ENCODE measurements around the gene PLEKHG2.

DNA sequence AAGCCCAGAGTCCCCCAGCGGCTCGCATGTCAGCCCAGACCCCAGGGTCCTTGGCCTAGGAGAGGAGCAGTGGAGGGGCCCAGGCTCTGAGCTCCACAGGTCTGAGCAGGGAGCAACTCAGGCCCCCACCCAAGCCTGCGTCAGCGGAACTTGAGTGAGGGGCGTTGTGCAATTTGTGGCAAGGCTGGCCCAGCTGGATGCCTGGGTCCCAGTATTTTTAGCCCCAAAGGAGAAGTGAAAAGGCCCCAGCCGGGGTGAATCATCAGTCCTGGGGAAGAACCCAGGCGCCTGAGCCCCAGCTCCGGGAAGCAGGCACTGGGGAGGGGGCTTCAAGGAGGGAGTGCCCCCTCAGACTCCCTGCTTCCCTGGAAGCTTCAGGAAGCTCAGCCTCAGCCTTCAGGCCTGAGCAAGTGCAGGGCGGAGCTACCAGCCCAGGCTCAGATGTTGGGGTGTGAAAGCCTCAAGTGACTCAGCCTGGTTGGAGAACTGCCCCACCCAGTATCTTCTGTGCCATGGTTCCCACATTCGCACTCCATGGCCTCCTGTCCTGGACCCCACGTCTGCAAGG lies 14.1 kb upstream of the PLEKHG2 start:
- TF ChIP-seq, protein P1, sequence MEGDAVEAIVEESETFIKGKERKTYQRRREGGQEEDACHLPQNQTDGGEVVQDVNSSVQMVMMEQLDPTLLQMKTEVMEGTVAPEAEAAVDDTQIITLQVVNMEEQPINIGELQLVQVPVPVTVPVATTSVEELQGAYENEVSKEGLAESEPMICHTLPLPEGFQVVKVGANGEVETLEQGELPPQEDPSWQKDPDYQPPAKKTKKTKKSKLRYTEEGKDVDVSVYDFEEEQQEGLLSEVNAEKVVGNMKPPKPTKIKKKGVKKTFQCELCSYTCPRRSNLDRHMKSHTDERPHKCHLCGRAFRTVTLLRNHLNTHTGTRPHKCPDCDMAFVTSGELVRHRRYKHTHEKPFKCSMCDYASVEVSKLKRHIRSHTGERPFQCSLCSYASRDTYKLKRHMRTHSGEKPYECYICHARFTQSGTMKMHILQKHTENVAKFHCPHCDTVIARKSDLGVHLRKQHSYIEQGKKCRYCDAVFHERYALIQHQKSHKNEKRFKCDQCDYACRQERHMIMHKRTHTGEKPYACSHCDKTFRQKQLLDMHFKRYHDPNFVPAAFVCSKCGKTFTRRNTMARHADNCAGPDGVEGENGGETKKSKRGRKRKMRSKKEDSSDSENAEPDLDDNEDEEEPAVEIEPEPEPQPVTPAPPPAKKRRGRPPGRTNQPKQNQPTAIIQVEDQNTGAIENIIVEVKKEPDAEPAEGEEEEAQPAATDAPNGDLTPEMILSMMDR (IDR thresholded peaks at IDR 0.05), result no peak
- TF ChIP-seq POLR2A (IDR thresholded peaks at IDR 0.05), result no peak
